Ovary (tissue), 3 donors: ENCODE data around the gene SLC9A9.

Experiments used
- EP300 ChIP-seq: sonication (generic); formaldehyde crosslinking; IDR thresholded peaks from one replicate; pipeline ENCODE4 v1.6.1; 2017; ENCODE audit warnings: antibody characterized with exemption
- POLR2A ChIP-seq: fragments of 450-650 bp; IDR thresholded peaks from one replicate; pipeline ENCODE4 v1.6.1; 2017; ENCODE audit warnings: antibody characterized with exemption, mild to moderate bottlenecking, moderate library complexity
- TF ChIP-seq, protein P1 (sequence below), 3 donors: fragments of 450-650 bp in 2 of 3; fragments of 200-600 bp in 1 of 3; IDR thresholded peaks; one replicate each; pipeline versions ENCODE4 v1.5.1 to v1.8.0; 2016 to 2022; ENCODE audit warnings: antibody characterized with exemption in 3 of 3, mild to moderate bottlenecking in 1 of 3
- donor health status: DM: no; HTN: no; CAD: no.

DNA sequence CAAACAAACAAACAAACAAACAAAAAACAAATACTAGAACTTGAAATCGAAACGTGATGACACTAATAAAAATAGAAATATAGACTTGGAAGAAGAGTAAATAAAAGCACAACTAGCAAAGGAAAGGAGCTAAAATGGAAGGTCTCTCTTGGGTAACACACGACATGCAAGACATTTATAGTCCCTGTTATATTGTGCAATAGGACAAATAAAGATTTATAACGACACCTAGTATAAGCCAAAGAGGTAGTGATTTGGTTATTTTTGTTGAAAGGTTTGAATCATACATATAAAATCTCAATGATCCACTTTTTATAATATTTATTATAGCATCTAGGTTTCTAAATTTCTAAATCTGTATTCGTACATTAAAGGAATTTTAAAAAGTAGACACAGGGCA lies 379.1 kb downstream of the SLC9A9 start:
- TF ChIP-seq, protein P1, sequence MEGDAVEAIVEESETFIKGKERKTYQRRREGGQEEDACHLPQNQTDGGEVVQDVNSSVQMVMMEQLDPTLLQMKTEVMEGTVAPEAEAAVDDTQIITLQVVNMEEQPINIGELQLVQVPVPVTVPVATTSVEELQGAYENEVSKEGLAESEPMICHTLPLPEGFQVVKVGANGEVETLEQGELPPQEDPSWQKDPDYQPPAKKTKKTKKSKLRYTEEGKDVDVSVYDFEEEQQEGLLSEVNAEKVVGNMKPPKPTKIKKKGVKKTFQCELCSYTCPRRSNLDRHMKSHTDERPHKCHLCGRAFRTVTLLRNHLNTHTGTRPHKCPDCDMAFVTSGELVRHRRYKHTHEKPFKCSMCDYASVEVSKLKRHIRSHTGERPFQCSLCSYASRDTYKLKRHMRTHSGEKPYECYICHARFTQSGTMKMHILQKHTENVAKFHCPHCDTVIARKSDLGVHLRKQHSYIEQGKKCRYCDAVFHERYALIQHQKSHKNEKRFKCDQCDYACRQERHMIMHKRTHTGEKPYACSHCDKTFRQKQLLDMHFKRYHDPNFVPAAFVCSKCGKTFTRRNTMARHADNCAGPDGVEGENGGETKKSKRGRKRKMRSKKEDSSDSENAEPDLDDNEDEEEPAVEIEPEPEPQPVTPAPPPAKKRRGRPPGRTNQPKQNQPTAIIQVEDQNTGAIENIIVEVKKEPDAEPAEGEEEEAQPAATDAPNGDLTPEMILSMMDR (IDR thresholded peaks at IDR 0.05), result no peak
- TF ChIP-seq EP300, result no peak
- TF ChIP-seq POLR2A, result no peak
